Measurements from ENCODE around the gene CRACR2A. TPM values are rescaled to one million over a fixed set of nuclear protein-coding genes. Genes with fewer than 3 reads are reported as not detected.

The CRACR2A gene
- total and polyA plus RNA-seq, 9 of the 15 experiments (the other 6 are each of a cell fraction or from before 2014, with no cell fraction given) = 2.1 to 15.1 (median 10.4) TPM

DNA sequence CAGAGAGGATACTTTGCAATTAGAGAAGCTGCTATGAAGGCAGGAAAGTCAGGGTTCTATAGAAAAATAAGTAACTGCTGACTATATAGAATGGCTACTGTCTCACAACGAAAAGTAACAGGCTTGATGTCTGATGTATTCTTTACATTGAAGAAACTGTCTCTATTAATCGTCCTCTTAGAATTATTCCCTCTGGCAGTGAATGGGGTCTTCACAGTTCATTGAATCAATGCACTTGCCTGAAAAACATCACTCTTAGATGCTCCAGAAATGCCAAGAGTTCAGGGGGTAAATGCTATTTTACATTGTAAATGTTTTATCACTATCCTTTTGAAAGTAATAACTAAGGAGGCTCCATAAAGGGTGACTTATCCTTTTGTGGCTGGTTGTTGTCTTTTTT, 37.7 kb upstream of the CRACR2A start (continued):
- TF ChIP-seq NR3C1 (CRISPR knock-in tag; IDR thresholded peaks at IDR 0.05) = no peak
- TF ChIP-seq CHD1 (IDR thresholded peaks at IDR 0.05; ENCODE audit: low read length) = no peak
- TF ChIP-seq RBFOX2 (IDR thresholded peaks at IDR 0.05; ENCODE audit: low read depth, low read length) = no peak
- no peak for TF ChIP-seq MXI1 (IDR thresholded peaks at IDR 0.05; ENCODE audit: low read depth, low read length)
- TF ChIP-seq GTF2E2 (tag; IDR thresholded peaks at IDR 0.05) = no peak
- TF ChIP-seq TAF7 (tag; IDR thresholded peaks at IDR 0.05) = no peak

DNA sequence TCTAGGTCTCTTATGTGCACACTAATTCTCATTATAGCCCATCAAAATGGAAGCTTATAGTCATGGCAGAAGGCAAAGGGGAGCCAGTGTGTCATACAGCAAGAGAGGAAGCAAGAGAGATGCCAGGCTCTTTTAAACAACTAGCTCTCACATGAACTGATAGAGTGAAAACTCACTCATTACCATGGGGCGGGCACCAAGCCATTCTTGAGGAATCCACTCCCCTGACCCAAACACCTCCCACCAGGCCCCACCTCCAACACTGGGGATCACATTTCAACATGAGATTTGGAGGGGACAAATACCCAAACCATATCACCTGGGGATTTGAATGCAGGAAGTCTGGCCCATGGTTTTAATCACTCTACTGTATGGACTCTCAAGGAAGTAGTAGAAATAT, 36.9 kb upstream of the CRACR2A start:
- in situ Hi-C loops (cut with MboI) = no loop called here
- ATAC-seq (no peak), FAIRE-seq (no peak), DNase-seq (ENCODE audit: extremely low read depth in 1 of 4, low spot score in 3 of 4) (no peak)
- no peaks in the 10 kb centered on the region for H3K79me2 ChIP-seq (ENCODE audit: control insufficient read depth, insufficient read depth, low read length)
- H3K9me1 ChIP-seq (ENCODE audit: control insufficient read depth, insufficient read depth, low read length) = no peaks in the 10 kb centered on the region
- H3K4me3 ChIP-seq = no peak overlapping the region
- H4K20me1 ChIP-seq (replicated peaks; ENCODE audit: control insufficient read depth, insufficient read depth, low read length) = no peaks in the 10 kb centered on the region
- H3K9me3 ChIP-seq (replicated peaks; ENCODE audit: control insufficient read depth, insufficient read depth, low read depth, low read length) = no peaks in the 10 kb centered on the region
- CTCF ChIA-PET (ENCODE audit: low intra/inter-chr PET ratio) = no interaction called here
- no peaks in the 10 kb centered on the region for H3K36me3 ChIP-seq (ENCODE audit: control insufficient read depth, insufficient read depth, low read length)
- intact Hi-C loops (cut with micrococcal nuclease) = no loop called here
- H2AFZ ChIP-seq (ENCODE audit: low read depth, low read length) = no peak overlapping the region
- no peak for TF ChIP-seq HMGN3 (IDR thresholded peaks at IDR 0.05; ENCODE audit: borderline replicate concordance, extremely low read depth, insufficient read length, low read depth, low read length)
- no peak for TF ChIP-seq ZNF354B (CRISPR knock-in tag; IDR thresholded peaks at IDR 0.05)
- no peak for TF ChIP-seq SNRNP70 (optimal IDR thresholded peaks at IDR 0.05; ENCODE audit: low read depth, low read length)
- TF ChIP-seq STAT5A (IDR thresholded peaks at IDR 0.05; ENCODE audit: borderline replicate concordance, low read length) = no peak
- no peak for TF ChIP-seq RNF2 (IDR thresholded peaks at IDR 0.05)
- no peak for TF ChIP-seq MAX (CRISPR knock-in tag; IDR thresholded peaks at IDR 0.05)
- no peak for TF ChIP-seq MBD2 (IDR thresholded peaks at IDR 0.05; ENCODE audit: borderline replicate concordance, low read depth)
- no peak for TF ChIP-seq ZNF197 (CRISPR knock-in tag; IDR thresholded peaks at IDR 0.05; ENCODE audit: low read depth)
- no peak overlapping the region for H3K9ac ChIP-seq (ENCODE audit: insufficient read depth in 1 of 2, low read depth in 2 of 2, low read length in 2 of 2)
- H3K27ac ChIP-seq (ENCODE audit: extremely low read depth, low read depth, low read length) = no peak overlapping the region
- no CpG with 5 or more reads among the region's 1 CpG for WGBS (ENCODE audit: insufficient coverage, low coverage, missing lambda C conversion rate)
- no TSS peak for BruUV-seq (replicated peaks)
- no peak overlapping the region for H3K4me2 ChIP-seq (ENCODE audit: insufficient read depth, low read length)
- POLR2A ChIA-PET = interaction anchor here (0.6 kb wide), 1 partner anchor 500 kb away, joined by 3 read pairs; no protein-coding TSS in a partner anchor
- no peaks in the 10 kb centered on the region for H3K4me1 ChIP-seq (replicated peaks in 1 of 2; ENCODE audit: control insufficient read depth in 2 of 2, insufficient read depth in 2 of 2, low read length in 2 of 2)
- no peaks in the 10 kb centered on the region; a peak in 1 of 5 replicates for H3K27me3 ChIP-seq (ENCODE audit: control insufficient read depth in 2 of 2, insufficient read depth in 2 of 2, low read length in 2 of 2)

All from K562 (cell line).